Measurements from ENCODE around the gene CAMKK1. TPM values are rescaled to one million over a fixed set of nuclear protein-coding genes. Genes with fewer than 3 reads are reported as not detected.

The CAMKK1 gene
- polyA plus RNA-seq, 1 donor from 2014 or later: 8.9 TPM

DNA sequence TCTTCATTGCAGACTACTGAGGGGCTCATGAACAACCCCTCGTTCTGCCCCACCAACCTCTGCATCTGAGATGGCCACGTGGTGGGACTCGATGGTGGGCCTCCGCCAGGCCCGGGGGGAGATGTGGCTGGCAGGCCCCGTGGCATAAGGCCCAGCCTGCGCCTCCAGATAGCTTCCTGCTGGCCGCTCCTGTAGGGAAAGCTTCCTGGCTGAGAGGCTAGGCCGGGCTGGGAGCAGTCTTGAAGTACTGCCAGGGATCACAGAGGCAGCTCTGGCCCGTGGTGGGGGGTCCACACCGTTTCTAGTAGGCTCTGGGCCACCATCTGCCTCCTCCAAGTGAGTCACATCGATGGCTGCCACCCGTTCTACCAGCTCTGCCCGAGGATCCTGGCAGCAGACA lies 7.6 kb downstream of the CAMKK1 start:
- Histone ChIP-seq H3K4me3 (ENCODE audit: low read length) (no peak overlapping the region), H4K20me1 (ENCODE audit: insufficient read depth) (no peaks in the 10 kb centered on the region), H3K9me3 (ENCODE audit: low read length) (no peaks in the 10 kb centered on the region), H3K79me2 (replicated peaks; ENCODE audit: insufficient read depth, low read length) (no peaks in the 10 kb centered on the region), H3F3A (ENCODE audit: insufficient read depth, low read length, poor library complexity, severe bottlenecking) (no peaks in the 10 kb centered on the region), H3K36me3 (ENCODE audit: insufficient read depth, low read length) (no peaks in the 10 kb centered on the region), H3K4me2 (ENCODE audit: low read length) (no peak overlapping the region), H2AFZ (ENCODE audit: low read depth, low read length) (no peak overlapping the region), H3K9me2 (ENCODE audit: insufficient read depth, low read length) (no peaks in the 10 kb centered on the region), H3K27me3 (ENCODE audit: insufficient read depth, low read depth, low read length) (no peaks in the 10 kb centered on the region), H3K9ac (ENCODE audit: low read length) (no peak overlapping the region), H3K27ac (ENCODE audit: low read length) (no peak overlapping the region)
- TF ChIP-seq, protein P1, sequence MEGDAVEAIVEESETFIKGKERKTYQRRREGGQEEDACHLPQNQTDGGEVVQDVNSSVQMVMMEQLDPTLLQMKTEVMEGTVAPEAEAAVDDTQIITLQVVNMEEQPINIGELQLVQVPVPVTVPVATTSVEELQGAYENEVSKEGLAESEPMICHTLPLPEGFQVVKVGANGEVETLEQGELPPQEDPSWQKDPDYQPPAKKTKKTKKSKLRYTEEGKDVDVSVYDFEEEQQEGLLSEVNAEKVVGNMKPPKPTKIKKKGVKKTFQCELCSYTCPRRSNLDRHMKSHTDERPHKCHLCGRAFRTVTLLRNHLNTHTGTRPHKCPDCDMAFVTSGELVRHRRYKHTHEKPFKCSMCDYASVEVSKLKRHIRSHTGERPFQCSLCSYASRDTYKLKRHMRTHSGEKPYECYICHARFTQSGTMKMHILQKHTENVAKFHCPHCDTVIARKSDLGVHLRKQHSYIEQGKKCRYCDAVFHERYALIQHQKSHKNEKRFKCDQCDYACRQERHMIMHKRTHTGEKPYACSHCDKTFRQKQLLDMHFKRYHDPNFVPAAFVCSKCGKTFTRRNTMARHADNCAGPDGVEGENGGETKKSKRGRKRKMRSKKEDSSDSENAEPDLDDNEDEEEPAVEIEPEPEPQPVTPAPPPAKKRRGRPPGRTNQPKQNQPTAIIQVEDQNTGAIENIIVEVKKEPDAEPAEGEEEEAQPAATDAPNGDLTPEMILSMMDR (IDR thresholded peaks at IDR 0.05; ENCODE audit: poor library complexity, severe bottlenecking): no peak
- TF ChIP-seq, protein P2, sequence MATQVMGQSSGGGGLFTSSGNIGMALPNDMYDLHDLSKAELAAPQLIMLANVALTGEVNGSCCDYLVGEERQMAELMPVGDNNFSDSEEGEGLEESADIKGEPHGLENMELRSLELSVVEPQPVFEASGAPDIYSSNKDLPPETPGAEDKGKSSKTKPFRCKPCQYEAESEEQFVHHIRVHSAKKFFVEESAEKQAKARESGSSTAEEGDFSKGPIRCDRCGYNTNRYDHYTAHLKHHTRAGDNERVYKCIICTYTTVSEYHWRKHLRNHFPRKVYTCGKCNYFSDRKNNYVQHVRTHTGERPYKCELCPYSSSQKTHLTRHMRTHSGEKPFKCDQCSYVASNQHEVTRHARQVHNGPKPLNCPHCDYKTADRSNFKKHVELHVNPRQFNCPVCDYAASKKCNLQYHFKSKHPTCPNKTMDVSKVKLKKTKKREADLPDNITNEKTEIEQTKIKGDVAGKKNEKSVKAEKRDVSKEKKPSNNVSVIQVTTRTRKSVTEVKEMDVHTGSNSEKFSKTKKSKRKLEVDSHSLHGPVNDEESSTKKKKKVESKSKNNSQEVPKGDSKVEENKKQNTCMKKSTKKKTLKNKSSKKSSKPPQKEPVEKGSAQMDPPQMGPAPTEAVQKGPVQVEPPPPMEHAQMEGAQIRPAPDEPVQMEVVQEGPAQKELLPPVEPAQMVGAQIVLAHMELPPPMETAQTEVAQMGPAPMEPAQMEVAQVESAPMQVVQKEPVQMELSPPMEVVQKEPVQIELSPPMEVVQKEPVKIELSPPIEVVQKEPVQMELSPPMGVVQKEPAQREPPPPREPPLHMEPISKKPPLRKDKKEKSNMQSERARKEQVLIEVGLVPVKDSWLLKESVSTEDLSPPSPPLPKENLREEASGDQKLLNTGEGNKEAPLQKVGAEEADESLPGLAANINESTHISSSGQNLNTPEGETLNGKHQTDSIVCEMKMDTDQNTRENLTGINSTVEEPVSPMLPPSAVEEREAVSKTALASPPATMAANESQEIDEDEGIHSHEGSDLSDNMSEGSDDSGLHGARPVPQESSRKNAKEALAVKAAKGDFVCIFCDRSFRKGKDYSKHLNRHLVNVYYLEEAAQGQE (IDR thresholded peaks at IDR 0.05; ENCODE audit: borderline replicate concordance): no peak
- TF ChIP-seq SMC3 (conservative IDR thresholded peaks at IDR 0.05; ENCODE audit: poor library complexity) (no peak), MXI1 (conservative IDR thresholded peaks at IDR 0.05; ENCODE audit: poor library complexity, severe bottlenecking) (no peak), RAD21 (conservative IDR thresholded peaks at IDR 0.05) (no peak), TAF1 (IDR thresholded peaks at IDR 0.05; ENCODE audit: low read depth) (no peak), EZH2 (IDR thresholded peaks at IDR 0.05; ENCODE audit: borderline replicate concordance, insufficient read depth, low read length, poor library complexity, severe bottlenecking) (no peak), POLR2AphosphoS5 (IDR thresholded peaks at IDR 0.05) (no peak), EP300 (conservative IDR thresholded peaks at IDR 0.05; ENCODE audit: poor library complexity, severe bottlenecking) (no peak)

DNA sequence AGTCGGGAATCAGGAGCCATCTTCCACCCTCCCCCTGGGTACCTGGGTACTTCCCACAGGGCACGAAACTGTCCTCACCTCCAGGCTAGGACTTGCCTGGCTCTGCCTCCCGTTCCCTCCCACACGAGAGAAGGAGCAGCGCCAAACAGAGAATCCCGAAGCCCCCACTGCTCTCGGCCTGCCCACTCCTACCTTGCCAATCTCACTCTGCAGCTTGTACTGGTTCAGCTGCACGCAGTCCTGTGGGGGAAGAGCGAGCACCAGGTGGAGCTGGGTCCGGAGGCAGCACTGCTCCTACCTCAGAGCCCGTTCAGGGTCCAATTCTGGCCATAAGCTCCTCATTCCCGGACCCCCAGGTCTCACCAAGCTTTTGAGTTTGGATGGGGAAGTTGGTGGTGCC lies 8.7 kb downstream of the CAMKK1 start:
- no peaks in the 10 kb centered on the region for H4K20me1 ChIP-seq (ENCODE audit: insufficient read depth)
- H3K27ac ChIP-seq (ENCODE audit: low read length): no peak overlapping the region
- H3K79me2 ChIP-seq (replicated peaks; ENCODE audit: insufficient read depth, low read length): no peaks in the 10 kb centered on the region
- no peak overlapping the region for H3K9ac ChIP-seq (ENCODE audit: low read length)
- no peaks in the 10 kb centered on the region for H3K9me2 ChIP-seq (ENCODE audit: insufficient read depth, low read length)
- TF ChIP-seq TAF1 (IDR thresholded peaks at IDR 0.05; ENCODE audit: low read depth) (no peak), RAD21 (conservative IDR thresholded peaks at IDR 0.05) (no peak), POLR2AphosphoS5 (IDR thresholded peaks at IDR 0.05) (no peak), EZH2 (IDR thresholded peaks at IDR 0.05; ENCODE audit: borderline replicate concordance, insufficient read depth, low read length, poor library complexity, severe bottlenecking) (no peak), SMC3 (conservative IDR thresholded peaks at IDR 0.05; ENCODE audit: poor library complexity) (no peak), MXI1 (conservative IDR thresholded peaks at IDR 0.05; ENCODE audit: poor library complexity, severe bottlenecking) (no peak), EP300 (conservative IDR thresholded peaks at IDR 0.05; ENCODE audit: poor library complexity, severe bottlenecking) (no peak)
- TF ChIP-seq, protein P1 (IDR thresholded peaks at IDR 0.05; ENCODE audit: poor library complexity, severe bottlenecking): no peak
- TF ChIP-seq, protein P2 (IDR thresholded peaks at IDR 0.05; ENCODE audit: borderline replicate concordance): no peak
- no peaks in the 10 kb centered on the region for H3K9me3 ChIP-seq (ENCODE audit: low read length)
- no peaks in the 10 kb centered on the region for H3K36me3 ChIP-seq (ENCODE audit: insufficient read depth, low read length)
- H3K27me3 ChIP-seq (ENCODE audit: insufficient read depth, low read depth, low read length): no peaks in the 10 kb centered on the region
- H3F3A ChIP-seq (ENCODE audit: insufficient read depth, low read length, poor library complexity, severe bottlenecking): no peaks in the 10 kb centered on the region
- H3K4me2 ChIP-seq (ENCODE audit: low read length): no peak overlapping the region
- no peak overlapping the region for H3K4me3 ChIP-seq (ENCODE audit: low read length)
- no peak overlapping the region for H2AFZ ChIP-seq (ENCODE audit: low read depth, low read length)
